GM21447 (cell line): ENCODE measurements around the gene GJC1.
"Not testable (repeated sequence)": the region's sequence is repeated elsewhere in the genome, so short reads cannot be mapped to it uniquely, and the experiment has no call there.

Source experiments
- ATAC-seq: cut with Tn5 transposase; IDR thresholded peaks from one replicate; pipeline ENCODE4 v1.9.1; 2021; ENCODE audit not compliant: unreplicated experiment

GJC1 gene

GRCh38 chr17:44846206-44846605 is 16.1 kb upstream of the GJC1 start:
- ATAC-seq = no peak

- ATAC-seq = no peak
Observed at GRCh38 chr17:44844390-44844830, 14.3 kb upstream of the GJC1 start.

GRCh38 chr17:44842748-44843147 is 12.7 kb upstream of the GJC1 start:
- no peak for ATAC-seq

- ATAC-seq = no peak
Observed at GRCh38 chr17:44840936-44841335, 10.8 kb upstream of the GJC1 start.

- no peak for ATAC-seq
Observed at GRCh38 chr17:44840274-44840673, 10.2 kb upstream of the GJC1 start.

GRCh38 chr17:44837196-44837595 is 7.1 kb upstream of the GJC1 start:
- ATAC-seq = no peak

GRCh38 chr17:44832805-44833204 is 2.7 kb upstream of the GJC1 start:
- no peak for ATAC-seq

- ATAC-seq = no peak
Observed at GRCh38 chr17:44831371-44831770, 1.3 kb upstream of the GJC1 start.

GRCh38 chr17:44830359-44831288 is 537 bp upstream of the GJC1 start:
- no peak for ATAC-seq

- ATAC-seq = no peak
Observed at GRCh38 chr17:44828919-44829522, 1.1 kb downstream of the GJC1 start.

- ATAC-seq = no peak
Observed at GRCh38 chr17:44827863-44828262, 2.2 kb downstream of the GJC1 start.

GRCh38 chr17:44826123-44826790 is 3.8 kb downstream of the GJC1 start:
- no peak for ATAC-seq

- not testable (repeated sequence) for ATAC-seq
Observed at GRCh38 chr17:44825236-44825635, 4.9 kb downstream of the GJC1 start.

GRCh38 chr17:44820631-44821212 is 9.4 kb downstream of the GJC1 start:
- ATAC-seq = no peak

GRCh38 chr17:44818508-44818907 is 11.6 kb downstream of the GJC1 start:
- ATAC-seq = not testable (repeated sequence)

- ATAC-seq = no peak
Observed at GRCh38 chr17:44812263-44812662, 17.8 kb downstream of the GJC1 start.

GRCh38 chr17:44808656-44809388 is 21.3 kb downstream of the GJC1 start:
- ATAC-seq = not testable (repeated sequence)

GRCh38 chr17:44808156-44808555 is 21.9 kb downstream of the GJC1 start:
- no peak for ATAC-seq

- ATAC-seq = no peak
Observed at GRCh38 chr17:44807817-44808155, 22.3 kb downstream of the GJC1 start.

- no peak for ATAC-seq
Observed at GRCh38 chr17:44807093-44807816, 22.8 kb downstream of the GJC1 start.
